Measurements from ENCODE around the gene KIAA1217.

DNA sequence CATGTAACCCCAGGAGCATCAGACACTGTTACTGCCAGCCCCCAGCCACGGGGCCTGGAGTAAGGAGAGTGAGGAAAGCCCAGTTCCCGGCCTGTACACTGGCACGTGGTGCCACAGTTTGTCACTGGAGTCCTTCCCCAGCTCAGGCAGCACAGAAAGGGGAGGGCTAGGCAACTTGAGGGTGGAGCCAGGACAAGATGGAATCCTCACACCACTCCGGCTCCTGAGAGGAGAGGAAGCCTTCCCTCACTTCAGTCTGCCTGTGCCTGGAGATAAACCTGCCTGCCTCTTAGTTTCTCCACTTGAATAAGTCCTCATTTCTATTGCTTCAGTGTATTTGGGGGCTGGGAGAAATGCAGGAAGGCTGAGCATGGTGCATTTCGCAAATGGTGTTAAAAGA lies 176.0 kb downstream of the KIAA1217 start:
- no peak for TF ChIP-seq POLR2A (IDR thresholded peaks at IDR 0.05)
- TF ChIP-seq, protein P1, sequence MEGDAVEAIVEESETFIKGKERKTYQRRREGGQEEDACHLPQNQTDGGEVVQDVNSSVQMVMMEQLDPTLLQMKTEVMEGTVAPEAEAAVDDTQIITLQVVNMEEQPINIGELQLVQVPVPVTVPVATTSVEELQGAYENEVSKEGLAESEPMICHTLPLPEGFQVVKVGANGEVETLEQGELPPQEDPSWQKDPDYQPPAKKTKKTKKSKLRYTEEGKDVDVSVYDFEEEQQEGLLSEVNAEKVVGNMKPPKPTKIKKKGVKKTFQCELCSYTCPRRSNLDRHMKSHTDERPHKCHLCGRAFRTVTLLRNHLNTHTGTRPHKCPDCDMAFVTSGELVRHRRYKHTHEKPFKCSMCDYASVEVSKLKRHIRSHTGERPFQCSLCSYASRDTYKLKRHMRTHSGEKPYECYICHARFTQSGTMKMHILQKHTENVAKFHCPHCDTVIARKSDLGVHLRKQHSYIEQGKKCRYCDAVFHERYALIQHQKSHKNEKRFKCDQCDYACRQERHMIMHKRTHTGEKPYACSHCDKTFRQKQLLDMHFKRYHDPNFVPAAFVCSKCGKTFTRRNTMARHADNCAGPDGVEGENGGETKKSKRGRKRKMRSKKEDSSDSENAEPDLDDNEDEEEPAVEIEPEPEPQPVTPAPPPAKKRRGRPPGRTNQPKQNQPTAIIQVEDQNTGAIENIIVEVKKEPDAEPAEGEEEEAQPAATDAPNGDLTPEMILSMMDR (IDR thresholded peaks at IDR 0.05): no peak
